SK-N-SH (cell line): ENCODE results near the gene LARGE1. TPM values are rescaled to one million over a fixed set of nuclear protein-coding genes. Genes with fewer than 3 reads are reported as not detected.

Source experiments
- CTCF ChIA-PET: fragments of 300-600, 350-600 bp; formaldehyde crosslinking; extraction: SDS; loops from one replicate; lab custom pipeline; 2021; lab: Yijun Ruan, JAX
- POLR2A ChIA-PET: fragments of 350-600 bp; sonication (Branson Sonifier 250); formaldehyde crosslinking; extraction: SDS; loops from one replicate; lab custom pipeline; 2020; ENCODE audit warnings: antibody characterized with exemption, inconsistent platforms; lab: Yijun Ruan, JAX
- DNase-seq: peaks from one replicate; pipeline ENCODE4 v3.0.0; 2012
- H2AFZ ChIP-seq: fragments of 200-600 bp; sonication (generic); 2 replicates; pipeline ENCODE4 v1.8.1; 2016; ENCODE audit warnings: antibody characterized with exemption, mild to moderate bottlenecking, low read depth
- H3F3A ChIP-seq: fragments of 200-600 bp; sonication (generic); replicated peaks from 2 replicates; pipeline ENCODE3; 2016; ENCODE audit warnings: antibody characterized with exemption, mild to moderate bottlenecking; ENCODE audit not compliant: insufficient read depth
- H3K27ac ChIP-seq, 2 experiments: fragments of 200-500 bp in 1 of 2; fragments of 200-600 bp in 1 of 2; sonication (Bioruptor generic) in 1 of 2; sonication (generic), shearing (Covaris generic) in 1 of 2; 2 replicates each; pipeline versions ENCODE4 v1.5.1 to v1.6.1; 2014 to 2016; ENCODE audit warnings: low read depth in 2 of 2, inconsistent platforms in 1 of 2, low read length in 1 of 2, mild to moderate bottlenecking in 1 of 2, mixed read lengths in 1 of 2
- H3K27me3 ChIP-seq: fragments of 200-600 bp; sonication (generic), shearing (Covaris generic); 2 replicates; pipeline ENCODE4 v1.6.1; 2016; ENCODE audit warnings: mixed run types; ENCODE audit not compliant: insufficient read depth
- H3K36me3 ChIP-seq, 2 experiments: fragments of 200-500 bp in 1 of 2; fragments of 200-600 bp in 1 of 2; sonication (Bioruptor generic) in 1 of 2; sonication (generic) in 1 of 2; replicated peaks in 1 of 2; 2 replicates each; pipeline versions ENCODE3 to v1.5.1; 2014 to 2016; ENCODE audit warnings: low read length in 1 of 2, mild to moderate bottlenecking in 1 of 2; ENCODE audit not compliant: insufficient read depth in 2 of 2, control insufficient read depth in 1 of 2
- H3K4me1 ChIP-seq, 2 experiments: fragments of 200-500 bp in 1 of 2; fragments of 200-600 bp in 1 of 2; sonication (Bioruptor generic) in 1 of 2; sonication (generic), shearing (Covaris generic) in 1 of 2; 2 replicates each; pipeline versions ENCODE4 v1.5.1 to v1.6.1; 2014 to 2016; ENCODE audit warnings: low read depth in 1 of 2, low read length in 1 of 2, mixed run types in 1 of 2; ENCODE audit not compliant: insufficient read depth in 2 of 2, control insufficient read depth in 1 of 2
- H3K4me2 ChIP-seq: fragments of 200-600 bp; sonication (generic), shearing (Covaris generic); 2 replicates; pipeline ENCODE4 v1.6.1; 2017; ENCODE audit warnings: mixed run types
- H3K4me3 ChIP-seq, 2 experiments: fragments of 200-500 bp in 1 of 2; fragments of 200-600 bp in 1 of 2; sonication (Bioruptor generic) in 1 of 2; sonication (generic), shearing (Covaris generic) in 1 of 2; 2 replicates each; pipeline versions ENCODE4 v1.5.1 to v1.8.1; 2014 to 2016; ENCODE audit warnings: low read depth in 2 of 2, inconsistent platforms in 1 of 2, low read length in 1 of 2, mild to moderate bottlenecking in 1 of 2, mixed read lengths in 1 of 2, moderate library complexity in 1 of 2
- H3K79me2 ChIP-seq: fragments of 200-600 bp; sonication (generic); 2 replicates; pipeline ENCODE4 v1.8.1; 2017; ENCODE audit warnings: mild to moderate bottlenecking; ENCODE audit not compliant: insufficient read depth
- H3K9ac ChIP-seq: fragments of 200-600 bp; sonication (generic); 2 replicates; pipeline ENCODE4 v1.6.1; 2017; ENCODE audit warnings: mixed run types
- H3K9me2 ChIP-seq: fragments of 200-600 bp; sonication (generic); 2 replicates; pipeline ENCODE4 v1.6.1; 2017; ENCODE audit warnings: mixed run types
- H3K9me3 ChIP-seq: fragments of 200-600 bp; sonication (generic); 2 replicates; pipeline ENCODE4 v1.6.1; 2017; ENCODE audit warnings: mixed run types, mild to moderate bottlenecking, moderate library complexity
- H4K20me1 ChIP-seq: fragments of 200-600 bp; sonication (generic); 2 replicates; pipeline ENCODE4 v1.6.1; 2017; ENCODE audit warnings: mild to moderate bottlenecking, mixed run types; ENCODE audit not compliant: insufficient read depth
- ELF1 ChIP-seq: IDR thresholded peaks from 2 replicates; pipeline ENCODE4 v1.4.0; 2012
- EP300 ChIP-seq, 2 experiments: IDR thresholded peaks; 2 replicates each; pipeline versions ENCODE4 v1.4.0 to v1.6.1; 2012; ENCODE audit warnings: borderline replicate concordance in 1 of 2, low read depth in 1 of 2, low read length in 1 of 2
- FOSL2 ChIP-seq: IDR thresholded peaks from 2 replicates; pipeline ENCODE4 v1.4.0; 2012; ENCODE audit warnings: low read depth, mild to moderate bottlenecking, moderate library complexity, borderline replicate concordance
- GABPA ChIP-seq: IDR thresholded peaks from 2 replicates; pipeline ENCODE4 v1.4.0; 2012; ENCODE audit warnings: low read depth, mild to moderate bottlenecking
- MEF2A ChIP-seq: IDR thresholded peaks from 2 replicates; pipeline ENCODE4 v1.4.0; 2012; ENCODE audit warnings: low read depth, borderline replicate concordance
- NRF1 ChIP-seq: IDR thresholded peaks from 2 replicates; pipeline ENCODE4 v1.6.1; 2012; ENCODE audit warnings: low read depth, mild to moderate bottlenecking, low read length
- RAD21 ChIP-seq: IDR thresholded peaks from 2 replicates; pipeline ENCODE4 v1.6.1; 2012; ENCODE audit warnings: mild to moderate bottlenecking, low read length
- RXRA ChIP-seq: IDR thresholded peaks from 2 replicates; pipeline ENCODE4 v1.4.0; 2012; ENCODE audit warnings: low read depth, mild to moderate bottlenecking, borderline replicate concordance
- TCF12 ChIP-seq: IDR thresholded peaks from 2 replicates; pipeline ENCODE4 v1.4.0; 2012
- TEAD4 ChIP-seq: IDR thresholded peaks from 2 replicates; pipeline ENCODE4 v1.4.0; 2012; ENCODE audit warnings: mild to moderate bottlenecking, borderline replicate concordance; ENCODE audit not compliant: insufficient read depth
- WGBS: methylation state at CpG from one replicate; pipeline ENCODE4 v1.1.6; 2017; ENCODE audit warnings: low lambda C conversion rate; 5-methylcytosine and 5-hydroxymethylcytosine counted together
- polyA plus RNA-seq, 3 experiments: library from polyadenylated mRNA; depleted of rRNA; stranded (reverse); fragments of >200 nt; gene quantifications; 2 replicates each; pipeline ENCODE4 v1.2.3, GENCODE V29; 2012
- TF ChIP-seq, protein P1 (sequence below): IDR thresholded peaks from 2 replicates; pipeline ENCODE4 v1.4.0; 2012; ENCODE audit warnings: low read depth
- TF ChIP-seq, protein P2 (sequence below): IDR thresholded peaks from 2 replicates; pipeline ENCODE4 v1.4.0; 2012; ENCODE audit warnings: low read depth, borderline replicate concordance

Gene LARGE1
- polyA plus RNA-seq, 1 of the 3 experiments (the other 2 are of a cell fraction) = 1.1 TPM

DNA sequence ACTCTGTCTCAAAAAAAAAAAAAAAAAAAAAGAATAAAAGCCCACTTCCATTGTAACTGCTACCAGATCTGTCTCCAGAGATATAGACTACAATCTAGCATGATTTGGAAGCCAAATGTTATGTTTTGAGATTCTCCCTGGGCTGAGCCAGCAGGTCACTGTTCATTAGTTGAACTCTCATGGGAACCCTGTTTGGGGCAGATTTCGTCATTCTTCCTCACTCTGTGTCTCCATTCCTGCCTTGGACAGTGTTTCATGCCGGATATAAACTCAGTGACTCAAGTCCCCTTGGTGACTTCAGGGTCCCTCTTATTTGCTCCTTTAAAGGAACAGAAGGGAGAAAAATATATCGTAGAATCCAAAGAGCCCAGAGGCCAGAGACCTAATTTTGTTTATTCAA is 378.1 kb downstream of the LARGE1 start:
- Histone ChIP-seq H3K36me3 (no peaks in the 10 kb centered on the region), H3K4me1 (no peaks in the 10 kb centered on the region), H4K20me1 (no peaks in the 10 kb centered on the region), H3K79me2 (no peaks in the 10 kb centered on the region), H2AFZ (no peak overlapping the region), H3K27ac (no peak overlapping the region), H3K9ac (no peak overlapping the region), H3K27me3 (no peaks in the 10 kb centered on the region), H3K4me2 (no peak overlapping the region), H3K9me2 (no peaks in the 10 kb centered on the region), H3K4me3 (no peak overlapping the region), H3K9me3 (no peaks in the 10 kb centered on the region), H3F3A (no peaks in the 10 kb centered on the region)
- TF ChIP-seq RAD21 (no peak), NRF1 (no peak), GABPA (no peak), ELF1 (no peak), FOSL2 (no peak), TEAD4 (no peak), TCF12 (no peak), EP300 (IDR thresholded peaks at IDR 0.05; ENCODE audit: borderline replicate concordance in 1 of 2, low read depth in 1 of 2, low read length in 1 of 2) (no peak)
- TF ChIP-seq, protein P1, sequence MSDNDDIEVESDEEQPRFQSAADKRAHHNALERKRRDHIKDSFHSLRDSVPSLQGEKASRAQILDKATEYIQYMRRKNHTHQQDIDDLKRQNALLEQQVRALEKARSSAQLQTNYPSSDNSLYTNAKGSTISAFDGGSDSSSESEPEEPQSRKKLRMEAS = no peak
- TF ChIP-seq, protein P2, sequence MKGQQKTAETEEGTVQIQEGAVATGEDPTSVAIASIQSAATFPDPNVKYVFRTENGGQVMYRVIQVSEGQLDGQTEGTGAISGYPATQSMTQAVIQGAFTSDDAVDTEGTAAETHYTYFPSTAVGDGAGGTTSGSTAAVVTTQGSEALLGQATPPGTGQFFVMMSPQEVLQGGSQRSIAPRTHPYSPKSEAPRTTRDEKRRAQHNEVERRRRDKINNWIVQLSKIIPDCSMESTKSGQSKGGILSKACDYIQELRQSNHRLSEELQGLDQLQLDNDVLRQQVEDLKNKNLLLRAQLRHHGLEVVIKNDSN = no peak
- ChIA-PET CTCF (interaction anchor here (2.2 kb wide), 1 partner anchor 23 kb away, joined by 11 read pairs; no protein-coding TSS in a partner anchor), POLR2A (no interaction called here)
- 39% methylated on average over 3 of the region's 3 CpGs for WGBS
- no peak for DNase-seq

GRCh38 chr22:33539902-33540751 is 380.1 kb downstream of the LARGE1 start:
- POLR2A ChIA-PET = no interaction called here
- no peaks in the 10 kb centered on the region for H3K36me3 ChIP-seq
- H3K4me3 ChIP-seq = no peak overlapping the region
- TF ChIP-seq RAD21 = no peak
- no peak for TF ChIP-seq FOSL2
- TF ChIP-seq ELF1 = no peak
- TF ChIP-seq RXRA = no peak
- TF ChIP-seq MEF2A = no peak
- WGBS = 41% methylated on average over 8 of the region's 8 CpGs
- H3K27me3 ChIP-seq = no peaks in the 10 kb centered on the region
- no peaks in the 10 kb centered on the region for H3K79me2 ChIP-seq
- no peak for DNase-seq
- H2AFZ ChIP-seq = no peak overlapping the region
- no peak overlapping the region for H3K9ac ChIP-seq
- CTCF ChIA-PET = interaction anchor here (0.8 to 2.2 kb wide), 3 partner anchors 8 to 21 kb away, joined by 3 to 5 read pairs (median 4); no protein-coding TSS in a partner anchor
- H3K27ac ChIP-seq = no peak overlapping the region
- no peaks in the 10 kb centered on the region; a peak in 1 of 4 replicates for H3K4me1 ChIP-seq
- no peaks in the 10 kb centered on the region for H3K9me2 ChIP-seq
- no peaks in the 10 kb centered on the region for H3F3A ChIP-seq
- no peak overlapping the region for H3K4me2 ChIP-seq
- no peaks in the 10 kb centered on the region for H4K20me1 ChIP-seq
- H3K9me3 ChIP-seq = no peaks in the 10 kb centered on the region
